HG02759 (cell line): Measurements from ENCODE around the gene RBM39.
"Not testable (repeated sequence)": the region's sequence is repeated elsewhere in the genome, so short reads cannot be mapped to it uniquely, and the experiment has no call there.

Source experiments
- ATAC-seq: cut with Tn5 transposase; IDR thresholded peaks from one replicate; pipeline ENCODE4 v1.9.1; 2021; ENCODE audit warnings: mild to moderate bottlenecking, moderate library complexity; ENCODE audit not compliant: unreplicated experiment

Gene RBM39

DNA sequence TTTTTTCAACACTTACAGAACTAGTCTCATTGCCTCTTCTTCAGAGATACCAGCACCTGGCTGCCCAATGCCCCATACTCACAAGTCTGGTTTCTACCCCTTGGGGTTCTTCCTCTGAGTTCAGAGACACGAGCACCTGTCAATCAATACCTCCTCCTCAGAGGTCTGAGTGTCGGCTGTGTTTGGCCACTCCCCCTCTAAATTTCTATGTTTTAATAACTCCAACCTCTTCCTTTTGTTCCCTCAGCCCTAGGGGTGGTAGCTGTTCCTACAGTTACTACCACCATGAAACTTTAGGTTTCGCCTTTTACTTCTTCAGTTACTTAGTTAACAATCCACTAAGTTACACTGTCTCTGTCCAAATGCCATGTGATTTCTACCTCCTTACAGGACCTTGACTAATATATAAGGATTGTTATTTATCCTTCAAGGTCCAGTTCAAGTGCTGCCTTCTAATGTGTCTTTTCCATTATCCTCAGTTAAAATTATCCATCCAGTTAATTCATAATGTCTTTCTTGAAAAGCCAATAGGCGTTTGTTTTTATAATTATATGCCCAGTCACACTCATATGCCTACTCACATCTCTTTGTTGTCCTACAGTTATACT, 15.1 kb upstream of the RBM39 start:
- ATAC-seq, result no peak

DNA sequence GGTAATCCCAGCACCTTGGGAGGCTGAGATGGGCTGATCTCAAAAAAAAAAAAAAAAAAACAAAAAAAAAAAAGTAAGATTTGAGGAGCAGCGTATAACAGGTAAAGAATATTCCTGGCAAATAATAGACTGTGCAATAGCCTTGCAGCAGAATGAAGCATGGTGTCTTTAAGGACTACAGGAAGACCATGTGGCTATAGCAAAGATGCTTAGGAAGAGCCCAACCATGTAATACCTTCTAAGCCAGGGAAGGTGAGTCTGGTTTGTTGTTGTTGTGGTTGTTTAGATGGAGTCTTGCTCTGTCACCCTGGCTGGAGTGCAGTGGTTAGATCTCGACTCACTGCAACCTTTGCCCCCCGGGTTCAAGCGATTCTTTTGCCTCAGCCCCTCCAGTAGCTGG, 14.3 kb upstream of the RBM39 start:
- ATAC-seq, result no peak

DNA sequence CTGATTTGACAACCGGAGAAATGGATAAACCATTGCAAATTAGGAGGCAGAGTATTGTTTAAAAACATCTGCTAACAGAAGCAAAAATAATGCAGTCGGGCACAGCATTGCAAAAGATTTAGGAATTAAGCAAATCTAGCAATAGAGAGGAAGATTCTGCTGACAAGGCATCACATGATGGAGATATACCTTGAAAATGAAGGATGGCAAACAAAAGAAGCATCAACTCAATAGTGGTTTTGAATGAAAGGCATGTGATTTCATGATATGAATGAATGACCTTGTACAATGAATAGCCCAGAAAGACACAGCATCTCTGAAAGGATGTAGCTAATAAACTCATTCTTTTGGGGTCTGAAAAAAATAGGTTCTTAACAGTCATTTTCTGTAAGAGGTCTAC, 8.6 kb upstream of the RBM39 start:
- no peak for ATAC-seq

DNA sequence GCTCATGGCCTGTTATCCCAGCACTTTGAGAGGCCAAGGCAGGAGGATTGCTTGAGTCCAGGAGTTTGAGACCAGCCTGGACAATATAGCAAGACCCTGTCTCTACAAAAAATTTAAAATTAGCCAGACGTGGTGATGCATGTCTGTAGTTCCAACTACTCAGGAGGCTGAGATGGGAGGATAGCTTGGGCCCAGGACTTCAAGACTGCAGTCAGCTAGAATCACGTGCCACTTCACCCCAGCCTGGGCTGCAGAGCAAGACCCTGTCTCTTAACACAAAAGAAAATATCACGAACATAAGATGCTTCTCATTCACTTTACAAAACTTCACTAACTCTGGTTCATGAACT, 2.4 kb upstream of the RBM39 start:
- ATAC-seq, result not testable (repeated sequence)

DNA sequence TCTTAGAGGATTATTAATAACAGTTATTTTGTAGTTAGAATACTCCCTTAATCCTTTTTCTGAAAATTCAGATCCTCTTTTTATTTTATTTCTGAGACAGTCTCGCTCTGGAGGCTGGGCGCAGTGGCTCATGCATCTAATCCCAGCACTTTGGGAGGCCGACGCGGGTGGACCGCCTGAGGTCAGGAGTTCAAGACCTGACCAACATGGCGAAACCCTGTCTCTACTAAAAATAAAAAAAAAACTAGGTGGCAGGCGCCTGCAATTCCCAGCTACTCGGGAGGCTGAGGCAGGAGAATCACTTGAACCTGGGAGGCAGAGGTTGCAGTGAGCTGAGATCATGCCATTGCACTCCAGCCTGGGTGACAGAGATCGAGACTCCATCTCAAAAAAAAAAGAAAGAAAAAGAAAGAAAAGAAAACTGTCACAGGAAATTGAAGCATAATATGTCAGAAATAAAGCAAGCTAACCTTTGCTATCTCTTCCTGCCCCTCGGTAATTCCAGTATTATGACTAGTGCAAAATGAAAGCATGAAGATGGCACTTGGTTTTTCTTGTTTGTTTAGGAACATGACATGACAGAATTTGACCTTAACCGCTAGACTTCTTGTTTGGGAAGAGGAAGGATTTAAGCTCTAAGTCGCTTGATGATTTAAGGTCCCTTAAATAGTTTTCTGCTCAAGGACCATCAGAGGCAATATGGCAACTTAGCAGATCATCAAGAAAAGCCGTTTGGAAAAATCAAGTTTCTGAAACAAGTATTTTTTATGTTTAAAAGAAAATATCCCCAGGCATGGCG, 1.8 kb upstream of the RBM39 start:
- ATAC-seq, result no peak

DNA sequence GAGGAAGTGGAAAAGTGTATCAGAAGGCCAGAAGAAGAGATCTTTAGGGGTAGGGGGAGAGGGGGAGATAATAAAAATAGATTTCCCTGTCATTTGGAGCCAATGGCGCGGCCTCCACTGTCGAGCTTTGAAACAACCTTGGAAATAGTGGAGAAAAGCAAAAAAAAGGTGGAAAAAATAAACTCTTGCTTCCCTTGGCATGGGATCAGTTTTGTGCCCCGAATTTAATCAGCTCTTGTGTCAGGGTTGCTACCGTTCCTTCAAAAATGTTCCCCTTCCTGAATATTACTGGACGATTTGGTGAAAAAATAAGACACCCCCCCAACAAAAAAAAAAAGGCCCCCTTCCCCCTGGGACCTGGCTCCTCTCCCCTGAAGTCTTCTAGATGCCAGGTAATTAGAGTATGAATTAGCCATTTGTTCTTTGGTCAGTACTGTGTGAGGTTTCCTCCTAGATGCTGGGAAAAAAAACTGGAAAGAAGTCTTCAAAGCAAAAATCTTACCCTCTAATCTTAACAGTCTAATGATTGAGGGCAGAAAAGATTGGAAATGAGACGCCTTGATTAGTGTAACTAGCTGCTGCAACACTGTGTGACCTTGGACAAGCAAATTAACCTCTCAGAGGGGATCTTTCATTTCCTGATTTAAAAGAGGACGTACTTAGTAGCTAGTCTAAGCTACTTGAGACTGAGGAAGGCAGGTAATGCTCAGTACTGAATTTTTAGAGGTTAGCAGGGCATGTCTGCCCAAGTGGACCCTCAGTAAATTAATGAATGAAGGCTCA, 872 bp upstream of the RBM39 start:
- peak; percentile 25 for ATAC-seq

DNA sequence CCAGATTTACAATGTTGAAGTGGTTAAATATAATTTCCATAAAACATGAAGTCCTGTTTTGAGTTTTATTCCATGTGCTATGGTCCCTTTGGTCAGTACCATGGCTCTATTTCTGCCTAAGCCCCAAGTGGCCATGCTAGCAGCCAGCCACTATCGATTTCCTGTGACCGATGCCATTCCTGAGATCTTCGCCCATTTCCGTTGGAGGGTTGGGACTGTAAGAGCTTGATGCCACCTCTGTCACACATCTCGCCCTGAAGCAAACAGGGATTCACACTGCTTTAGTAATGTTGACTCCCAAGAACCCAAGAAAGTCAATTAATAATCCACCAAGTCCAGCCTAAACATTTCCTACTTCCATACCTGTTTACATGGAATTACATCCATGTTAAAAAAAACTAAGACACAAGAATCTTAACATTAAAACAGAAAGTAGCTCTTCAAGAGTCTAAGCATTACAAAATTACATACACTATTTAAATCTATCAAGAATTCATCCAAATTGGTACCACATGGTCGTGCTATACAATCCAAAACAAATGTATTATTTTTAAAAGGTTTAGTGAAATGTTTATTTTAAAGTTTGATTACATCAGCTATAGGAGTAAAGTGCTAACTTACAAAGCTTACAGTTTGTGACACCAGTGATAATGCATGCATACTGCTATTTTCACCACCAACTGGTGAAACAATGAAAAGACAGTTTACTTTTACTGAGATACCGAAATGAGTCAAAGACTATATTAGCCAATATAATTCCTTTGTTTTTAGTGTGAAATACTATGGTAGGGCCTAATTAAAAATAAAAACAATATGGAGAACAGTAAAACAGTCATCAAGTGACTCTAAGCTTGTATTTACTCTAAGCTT, 2.5 kb downstream of the RBM39 start:
- ATAC-seq, result no peak

DNA sequence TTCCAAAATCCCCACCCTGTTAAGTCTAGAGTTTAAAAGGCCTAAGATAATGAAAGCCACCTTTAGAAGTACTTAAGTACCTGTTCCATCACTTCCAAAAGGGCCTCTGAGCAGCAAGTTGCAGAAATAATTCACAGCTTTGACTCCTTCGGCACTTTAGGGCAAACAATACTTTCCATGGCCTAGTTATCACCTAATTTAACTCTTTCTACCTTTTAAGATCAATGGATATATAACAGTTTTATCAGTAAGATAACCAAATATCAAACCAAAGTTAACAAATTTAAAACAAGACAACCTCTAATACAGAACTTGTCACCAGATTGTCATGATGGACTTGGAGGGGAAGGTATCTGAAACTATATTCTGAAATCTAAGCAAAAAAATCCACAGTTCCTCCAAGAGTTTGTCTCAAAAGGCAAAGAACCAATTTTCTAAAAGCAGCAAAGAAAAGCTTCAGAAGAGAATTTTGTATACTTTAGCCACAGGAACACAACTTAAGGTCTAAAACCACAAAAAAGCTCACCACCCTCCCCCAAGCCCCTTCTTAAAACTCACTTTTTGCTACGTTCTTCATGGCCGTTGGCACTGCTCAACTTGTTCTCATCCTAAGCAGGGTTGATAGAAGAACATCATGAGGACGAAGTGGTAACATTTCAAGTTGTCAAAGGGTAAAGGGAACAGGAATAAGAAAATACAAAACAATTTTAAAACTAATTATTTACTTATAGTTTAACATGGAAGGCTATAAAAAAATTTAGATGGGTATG, 3.5 kb downstream of the RBM39 start:
- ATAC-seq, result no peak

DNA sequence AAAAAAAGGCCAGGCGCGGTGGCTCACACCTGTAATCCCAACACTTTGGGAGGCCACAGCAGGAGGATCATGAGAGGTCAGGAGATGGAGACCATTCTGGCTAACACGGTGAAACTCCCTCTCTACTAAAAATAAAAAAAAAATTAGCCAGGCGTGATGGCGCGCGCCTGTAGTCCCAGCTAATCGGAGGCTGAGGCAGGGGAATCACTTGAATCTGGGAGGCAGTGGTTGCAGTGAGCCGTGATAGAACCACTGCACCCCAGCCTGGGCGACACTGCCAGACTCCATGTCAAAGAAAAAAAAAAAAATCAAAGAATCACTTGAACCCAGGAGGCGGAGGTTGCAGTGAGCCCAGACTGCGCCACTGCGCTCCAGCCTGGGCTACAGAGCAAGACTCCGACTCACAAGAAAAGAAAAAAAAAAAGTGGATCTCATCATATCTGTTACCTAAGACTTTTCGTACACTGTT, 4.2 kb downstream of the RBM39 start:
- ATAC-seq, result no peak

DNA sequence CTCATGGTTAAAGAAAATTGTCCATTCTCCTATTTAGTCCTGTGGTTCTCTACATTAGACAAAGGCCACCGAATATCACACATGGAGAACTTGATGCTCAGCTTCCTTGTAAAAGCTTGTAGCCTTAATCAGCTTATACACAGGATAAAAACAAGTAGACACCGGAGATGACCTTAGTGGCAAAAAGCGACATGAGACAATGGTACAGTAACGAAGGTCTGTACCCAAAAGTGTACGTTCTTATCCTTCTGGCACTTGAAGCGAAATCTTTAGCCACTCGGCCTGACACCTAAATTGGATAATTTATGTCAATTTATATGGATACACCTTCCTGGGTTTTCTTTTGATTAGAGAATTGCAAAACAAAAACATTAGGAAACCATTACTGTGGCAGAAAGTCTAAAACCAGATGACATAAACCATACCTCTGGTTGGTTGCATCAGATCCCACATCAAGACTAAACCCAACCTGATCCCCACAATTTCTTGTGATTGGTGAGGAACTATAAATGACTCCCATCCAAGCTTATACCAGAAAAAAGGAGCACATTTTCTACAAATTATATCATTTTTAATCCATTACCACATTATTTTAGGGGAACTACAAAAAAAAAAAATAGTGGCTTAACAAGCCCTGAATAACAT, 6.1 kb downstream of the RBM39 start:
- no peak for ATAC-seq

DNA sequence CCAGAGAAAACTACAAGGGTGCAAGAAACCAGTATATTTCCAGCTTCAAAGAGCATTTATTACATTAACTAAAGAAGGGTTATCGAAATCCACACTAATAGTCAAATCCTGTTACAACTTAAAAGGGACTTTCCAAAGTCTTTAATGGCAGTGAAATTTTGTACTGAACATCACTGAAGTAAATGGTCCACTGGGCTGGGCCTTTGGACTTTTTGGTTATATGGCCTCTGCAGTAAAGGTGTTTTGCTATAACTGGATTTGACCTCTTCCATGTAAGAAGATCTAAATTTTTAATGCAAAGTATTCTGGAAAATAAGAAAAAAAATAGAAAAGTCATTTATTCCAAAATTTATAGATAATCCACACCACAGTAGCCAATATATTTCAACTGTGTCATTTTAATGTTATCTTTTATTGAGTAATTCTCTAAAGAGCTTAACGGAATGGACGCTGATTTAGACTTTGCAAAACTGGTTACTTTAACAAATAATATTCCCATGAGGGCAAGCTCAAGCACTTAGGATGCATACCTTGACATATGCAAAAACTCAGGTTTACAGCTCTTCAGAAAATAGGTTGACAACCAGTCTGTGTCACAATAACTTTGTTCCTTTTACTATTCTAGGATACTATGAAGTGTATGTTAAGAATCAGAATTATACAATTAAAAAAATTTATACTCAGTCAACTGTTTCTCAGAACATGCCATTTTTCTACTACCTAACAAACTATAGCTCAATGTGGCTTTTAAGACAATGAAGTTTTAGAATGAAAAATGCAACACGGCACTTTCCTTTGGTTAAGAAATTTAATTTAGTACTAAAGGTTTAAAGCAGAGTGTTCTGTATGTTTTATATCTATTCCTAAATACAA, 7.0 kb downstream of the RBM39 start:
- no peak for ATAC-seq

DNA sequence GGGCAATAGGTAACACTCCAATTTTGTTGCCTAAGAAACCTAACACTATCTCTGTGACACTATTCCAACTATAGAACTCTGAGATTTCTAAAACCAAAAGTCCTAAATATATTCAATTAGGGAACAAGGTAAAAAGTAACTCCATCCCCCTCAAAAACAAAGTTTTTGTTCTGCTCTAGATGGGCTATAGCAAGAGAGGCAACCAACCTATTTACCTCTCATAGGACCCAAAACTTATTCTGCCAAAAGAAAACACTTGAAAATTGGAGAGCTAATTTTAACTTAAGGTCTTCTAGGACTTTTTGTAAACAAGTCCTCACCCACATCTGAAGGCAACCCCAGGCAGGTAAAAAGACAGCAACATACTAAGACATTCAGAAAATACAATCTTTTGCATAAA, 7.7 kb downstream of the RBM39 start:
- ATAC-seq, result no peak

DNA sequence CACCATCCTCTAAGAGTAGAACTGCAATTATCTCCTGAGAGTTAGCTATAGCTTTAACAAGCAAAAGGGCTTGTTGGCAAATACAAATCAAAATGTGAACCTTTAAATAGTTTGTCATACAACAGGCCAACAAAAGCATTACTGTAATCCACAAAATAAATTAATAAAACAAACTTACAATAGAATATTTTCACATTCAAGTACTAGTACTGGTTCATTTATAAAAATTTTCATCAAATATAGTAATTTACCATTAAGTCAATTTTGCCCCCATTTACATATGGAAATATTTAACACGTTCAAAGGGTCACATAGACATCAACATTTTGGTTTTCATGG, 9.4 kb downstream of the RBM39 start:
- ATAC-seq, result no peak

DNA sequence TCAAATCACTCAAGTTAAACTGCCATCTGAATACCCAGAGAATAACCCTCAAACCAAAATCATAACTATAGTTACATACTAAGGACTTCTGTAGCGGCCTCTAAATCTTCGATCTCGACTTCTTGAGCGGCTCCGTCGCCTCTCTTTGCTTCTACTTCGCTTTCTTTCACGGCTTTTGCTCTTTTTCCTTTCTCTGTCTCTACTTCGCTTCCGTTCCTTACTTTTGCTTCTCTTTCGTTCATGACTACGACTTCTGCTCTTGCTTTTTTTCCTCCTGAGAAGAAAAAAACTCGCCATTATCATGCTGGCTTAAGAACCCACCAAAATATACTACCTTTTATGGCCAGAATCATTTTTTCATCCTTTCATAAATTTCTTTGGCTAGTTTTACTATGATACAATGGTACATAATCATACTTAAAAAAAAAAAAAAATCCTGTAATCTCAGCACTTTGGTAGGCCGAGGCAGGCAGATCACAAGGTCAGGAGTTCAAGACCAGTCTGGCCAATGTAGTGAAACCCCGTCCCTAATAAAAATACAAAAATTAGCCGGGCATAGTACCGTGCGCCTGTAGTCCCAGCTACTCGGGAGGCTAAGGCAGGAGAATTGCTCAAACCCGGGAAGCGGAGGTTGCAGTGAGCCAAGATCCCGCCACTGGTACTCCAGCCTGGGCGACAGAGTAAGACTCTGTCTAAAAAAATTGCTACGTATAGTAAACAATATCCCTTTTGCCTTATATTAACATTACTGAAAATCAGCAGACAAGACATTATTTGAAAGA, 10.0 kb downstream of the RBM39 start:
- ATAC-seq, result no peak

DNA sequence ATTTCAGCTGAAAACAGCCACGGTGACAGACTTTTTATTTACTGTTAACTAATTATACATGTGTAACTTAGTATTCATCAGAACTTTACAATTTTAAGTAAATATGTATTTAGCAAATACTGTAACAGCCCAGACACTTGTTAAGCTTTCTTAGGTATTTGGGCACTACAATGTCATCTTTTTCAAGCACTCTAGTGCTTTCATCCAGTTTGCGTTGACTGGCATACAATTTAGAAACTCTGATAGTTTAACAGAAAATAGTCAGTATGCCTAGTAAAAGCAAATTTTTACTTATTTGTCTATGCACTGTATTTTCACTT, 10.6 kb downstream of the RBM39 start:
- ATAC-seq, result no peak

DNA sequence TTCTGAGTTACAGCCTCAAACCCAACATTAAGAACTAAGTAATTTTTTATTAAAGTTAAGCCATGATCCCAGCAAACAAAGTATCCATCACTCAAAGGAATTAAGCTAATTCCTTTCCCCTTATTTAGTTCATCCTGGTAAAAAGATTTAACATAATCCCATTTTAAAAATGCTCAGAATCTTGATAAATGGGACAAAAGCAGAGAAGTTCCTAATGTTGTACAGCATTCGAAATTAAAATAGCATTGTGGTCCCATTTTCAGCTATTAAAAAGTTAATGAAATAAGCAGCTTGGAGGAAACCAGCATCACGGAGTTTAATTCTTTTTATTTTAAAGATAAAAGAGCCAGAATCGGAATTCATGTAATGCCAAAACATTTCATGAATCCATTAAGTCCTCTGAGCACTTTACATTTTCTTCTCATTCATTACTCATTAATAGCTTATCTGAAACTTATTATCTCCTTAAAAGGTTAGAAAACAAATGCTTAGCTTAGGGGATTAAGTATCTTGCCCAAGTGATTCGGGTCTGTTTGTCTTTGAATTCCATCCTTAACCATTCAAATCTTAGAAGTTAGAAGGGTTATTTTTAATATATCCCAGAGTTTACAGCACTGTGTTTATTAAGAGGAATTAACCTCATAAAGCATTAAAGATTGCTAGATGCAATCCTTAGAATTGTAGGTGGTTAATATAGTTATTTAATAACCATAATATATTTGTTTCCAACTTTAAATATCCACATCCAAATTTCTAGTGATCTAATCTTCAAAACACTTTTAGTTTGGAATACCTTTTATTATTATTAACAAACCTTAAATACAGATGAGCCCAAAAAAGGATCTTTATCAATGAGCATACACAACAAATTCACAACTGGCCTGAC, 11.2 kb downstream of the RBM39 start:
- ATAC-seq, result no peak

DNA sequence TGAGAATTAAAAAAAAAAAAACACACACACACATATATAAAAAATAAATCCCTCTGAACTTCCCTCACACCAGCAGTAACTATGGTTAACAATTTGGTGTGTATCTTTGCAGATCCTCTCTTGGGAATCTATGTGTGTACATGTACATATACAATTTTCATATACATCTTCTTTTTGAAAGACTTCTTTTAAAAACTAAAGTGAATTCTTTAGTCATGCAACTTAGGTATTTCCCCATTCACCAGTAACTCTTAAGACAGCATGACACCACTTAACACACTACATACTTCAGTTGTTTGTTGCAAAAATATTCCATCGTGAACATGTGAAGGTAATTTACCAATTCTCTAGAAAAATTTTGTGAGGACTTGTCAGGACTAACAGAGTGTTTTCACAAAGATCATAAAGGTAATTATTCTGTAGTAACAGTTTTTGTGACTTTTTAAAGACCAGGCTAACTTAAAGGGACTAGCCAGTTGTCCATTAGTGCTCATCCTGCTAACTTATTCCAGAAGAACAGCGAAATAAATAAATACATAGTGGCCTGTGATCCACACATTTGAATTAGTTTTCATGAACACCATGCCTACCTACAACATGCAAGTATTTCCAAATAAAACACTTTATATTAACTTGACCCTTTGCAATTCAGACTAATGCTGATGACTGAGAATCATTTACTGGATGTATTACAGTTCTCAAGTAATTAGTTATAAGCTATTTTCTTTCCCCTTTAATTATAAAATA, 12.1 kb downstream of the RBM39 start:
- no peak for ATAC-seq
